Measurements from ENCODE around the gene SP6.

Gene SP6

DNA sequence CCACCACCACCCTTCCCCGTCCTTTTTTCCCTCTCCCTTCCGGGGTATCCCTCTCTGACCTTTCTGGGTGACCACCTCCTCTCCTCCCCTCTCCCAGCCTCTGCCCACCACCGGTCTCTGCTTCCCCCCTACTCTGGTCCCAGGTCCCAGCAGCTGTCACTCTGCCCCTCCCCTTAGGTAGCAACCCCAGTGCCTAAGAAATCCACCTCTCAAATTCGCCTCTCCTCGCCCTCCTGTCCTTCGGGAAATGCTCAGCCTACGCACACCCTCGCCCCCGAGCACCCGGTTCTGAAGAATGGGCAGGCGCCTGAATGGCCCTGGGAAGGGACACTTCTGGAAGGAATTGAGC lies 775 bp upstream of the SP6 start:
- ChIA-PET POLR2A (no interaction called here), CTCF (interaction anchor here (1.0 to 25.0 kb wide), 3 partner anchors 7 to 98 kb away, joined by 4 to 687 read pairs (median 152); partner anchors contain the start of genes SCRN2 and SP2)
- TF ChIP-seq, protein P1, sequence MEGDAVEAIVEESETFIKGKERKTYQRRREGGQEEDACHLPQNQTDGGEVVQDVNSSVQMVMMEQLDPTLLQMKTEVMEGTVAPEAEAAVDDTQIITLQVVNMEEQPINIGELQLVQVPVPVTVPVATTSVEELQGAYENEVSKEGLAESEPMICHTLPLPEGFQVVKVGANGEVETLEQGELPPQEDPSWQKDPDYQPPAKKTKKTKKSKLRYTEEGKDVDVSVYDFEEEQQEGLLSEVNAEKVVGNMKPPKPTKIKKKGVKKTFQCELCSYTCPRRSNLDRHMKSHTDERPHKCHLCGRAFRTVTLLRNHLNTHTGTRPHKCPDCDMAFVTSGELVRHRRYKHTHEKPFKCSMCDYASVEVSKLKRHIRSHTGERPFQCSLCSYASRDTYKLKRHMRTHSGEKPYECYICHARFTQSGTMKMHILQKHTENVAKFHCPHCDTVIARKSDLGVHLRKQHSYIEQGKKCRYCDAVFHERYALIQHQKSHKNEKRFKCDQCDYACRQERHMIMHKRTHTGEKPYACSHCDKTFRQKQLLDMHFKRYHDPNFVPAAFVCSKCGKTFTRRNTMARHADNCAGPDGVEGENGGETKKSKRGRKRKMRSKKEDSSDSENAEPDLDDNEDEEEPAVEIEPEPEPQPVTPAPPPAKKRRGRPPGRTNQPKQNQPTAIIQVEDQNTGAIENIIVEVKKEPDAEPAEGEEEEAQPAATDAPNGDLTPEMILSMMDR (IDR thresholded peaks at IDR 0.05; ENCODE audit: control extremely low read depth, extremely low read depth, low read depth, missing control alignments), result no peak
- no peak for DNase-seq (ENCODE audit: extremely low spot score)

DNA sequence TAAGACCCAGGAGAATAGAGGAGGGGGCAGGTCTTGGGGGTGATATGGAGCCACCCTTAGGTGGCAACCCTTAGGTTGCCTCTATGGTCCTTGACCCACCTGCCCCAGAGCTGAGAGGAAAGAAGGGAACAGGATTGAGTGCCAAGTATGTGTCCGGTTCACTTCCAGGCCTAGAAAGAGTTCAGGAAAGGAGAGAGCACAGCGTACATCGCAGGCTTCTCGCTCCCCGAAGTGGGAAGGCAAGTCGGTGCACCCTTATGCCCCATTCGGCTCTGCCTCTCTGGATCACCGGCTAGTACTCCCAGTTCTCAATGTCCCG lies 631 bp downstream of the SP6 start:
- no peak for DNase-seq (ENCODE audit: extremely low spot score)
- TF ChIP-seq, protein P1 (IDR thresholded peaks at IDR 0.05; ENCODE audit: control extremely low read depth, extremely low read depth, low read depth, missing control alignments), result no peak
- ChIA-PET CTCF (interaction anchor here (2.4 to 25.0 kb wide), 3 partner anchors 6 to 37 kb away, joined by 8 to 687 read pairs (median 152); partner anchors contain the start of genes SCRN2 and SP2), POLR2A (no interaction called here)

DNA sequence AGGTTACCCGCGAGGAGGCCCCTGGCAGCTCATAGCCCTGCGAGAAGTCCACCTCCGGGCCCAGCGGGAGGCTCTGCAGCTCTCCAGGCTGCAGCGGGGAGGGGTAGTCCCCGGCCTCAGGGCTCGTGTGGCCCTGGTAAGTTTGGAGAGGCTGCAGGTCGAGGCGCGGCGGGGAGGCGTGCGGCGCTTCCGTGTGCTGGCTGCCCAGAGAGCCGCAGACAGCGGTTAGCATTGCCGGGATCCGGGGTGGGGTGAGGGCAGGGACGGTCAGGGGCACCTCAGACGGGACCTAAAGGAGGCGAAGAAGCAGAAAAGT lies 2.8 kb downstream of the SP6 start:
- no peak for DNase-seq (ENCODE audit: extremely low spot score)
- CTCF ChIA-PET, result interaction anchor here (0.9 to 25.0 kb wide), 11 partner anchors 8 to 170 kb away, joined by 3 to 687 read pairs (median 3); partner anchors contain the start of genes SP2 and SP6
- TF ChIP-seq, protein P1 (IDR thresholded peaks at IDR 0.05; ENCODE audit: control extremely low read depth, extremely low read depth, low read depth, missing control alignments), result no peak
- POLR2A ChIA-PET, result no interaction called here

DNA sequence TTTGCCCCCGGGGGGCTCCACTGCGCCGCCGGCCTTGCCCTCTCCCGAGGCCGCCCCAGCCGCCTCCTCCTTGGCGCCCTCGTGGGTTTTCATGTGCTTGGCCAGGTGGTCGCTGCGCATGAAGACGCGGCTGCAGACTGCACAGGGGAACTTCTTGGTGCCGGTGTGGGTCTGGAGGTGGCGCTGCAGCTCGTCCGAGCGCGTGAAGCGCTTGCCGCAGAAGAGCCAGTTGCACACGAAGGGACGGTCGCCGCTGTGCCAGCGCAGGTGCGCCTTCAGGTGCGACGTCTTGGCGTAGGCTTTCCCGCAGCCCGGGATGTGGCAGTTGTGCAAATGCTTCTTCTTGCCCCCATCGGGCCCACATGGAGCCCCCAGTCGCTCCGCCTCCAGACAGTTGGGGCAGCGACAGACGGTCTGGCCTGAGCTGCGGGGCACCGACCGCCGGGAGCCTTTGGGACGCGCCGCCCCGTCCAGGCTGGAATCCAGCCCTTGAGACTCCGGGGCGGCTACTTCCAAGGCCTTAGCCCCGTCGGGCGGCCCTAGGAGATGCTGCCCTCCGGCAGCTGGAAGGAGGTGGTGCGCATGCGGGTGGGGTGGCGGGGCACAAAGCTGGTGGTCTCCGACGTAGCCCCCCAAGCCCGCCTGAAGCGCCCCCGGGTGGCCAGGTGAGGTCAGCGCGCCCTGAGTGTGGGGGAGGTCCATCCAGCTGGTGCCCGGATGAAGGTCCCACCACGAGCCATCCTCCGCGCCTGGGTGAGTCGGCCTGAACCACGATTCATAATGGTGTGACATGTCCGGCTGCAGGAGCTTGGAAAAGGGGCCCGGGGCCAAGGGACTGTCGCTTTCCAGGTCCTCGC lies 3.4 kb downstream of the SP6 start:
- ChIA-PET POLR2A (no interaction called here), CTCF (interaction anchor here (0.8 to 25.0 kb wide), 15 partner anchors 8 to 170 kb away, joined by 3 to 687 read pairs (median 3); partner anchors contain the start of genes SP2 and SP6)
- DNase-seq (ENCODE audit: extremely low spot score), result no peak
- TF ChIP-seq, protein P1 (IDR thresholded peaks at IDR 0.05; ENCODE audit: control extremely low read depth, extremely low read depth, low read depth, missing control alignments), result peak; percentile 42

DNA sequence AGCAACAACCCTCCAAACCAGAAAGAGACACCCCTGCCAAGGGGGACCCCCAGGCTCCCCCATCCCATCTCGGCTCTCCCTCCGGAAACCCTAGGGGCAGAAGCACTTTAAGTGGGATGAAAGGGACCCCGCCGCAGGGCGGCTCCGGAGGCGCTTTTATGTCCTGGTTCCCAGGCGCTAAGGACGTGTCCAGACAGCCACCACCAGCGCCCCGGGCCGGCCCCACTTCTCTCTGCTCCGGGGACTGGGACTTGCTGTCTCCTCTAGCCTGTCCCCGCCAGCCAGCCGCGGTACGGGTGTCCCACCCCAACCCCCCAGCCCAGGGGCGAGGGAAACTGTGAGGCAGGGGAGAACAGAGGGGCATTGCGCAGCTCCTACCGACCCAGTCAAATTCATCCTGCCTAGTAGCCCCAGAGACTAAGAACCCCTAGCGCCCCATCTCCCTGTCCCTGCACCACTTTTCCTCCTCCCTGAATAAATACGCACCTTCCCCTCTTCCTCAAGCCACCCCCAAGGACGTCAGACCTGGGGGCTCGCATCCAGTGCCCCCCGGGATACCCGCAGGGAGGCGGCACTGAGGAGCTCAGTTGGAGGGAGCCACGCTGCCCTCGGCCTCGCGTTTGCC lies 4.1 kb downstream of the SP6 start:
- CTCF ChIA-PET, result interaction anchor here (0.8 to 25.0 kb wide), 13 partner anchors 9 to 171 kb away, joined by 3 to 687 read pairs (median 4); partner anchors contain the start of genes SP2 and SP6
- POLR2A ChIA-PET, result no interaction called here
- no peak for DNase-seq (ENCODE audit: extremely low spot score)
- TF ChIP-seq, protein P1 (IDR thresholded peaks at IDR 0.05; ENCODE audit: control extremely low read depth, extremely low read depth, low read depth, missing control alignments), result no peak

DNA sequence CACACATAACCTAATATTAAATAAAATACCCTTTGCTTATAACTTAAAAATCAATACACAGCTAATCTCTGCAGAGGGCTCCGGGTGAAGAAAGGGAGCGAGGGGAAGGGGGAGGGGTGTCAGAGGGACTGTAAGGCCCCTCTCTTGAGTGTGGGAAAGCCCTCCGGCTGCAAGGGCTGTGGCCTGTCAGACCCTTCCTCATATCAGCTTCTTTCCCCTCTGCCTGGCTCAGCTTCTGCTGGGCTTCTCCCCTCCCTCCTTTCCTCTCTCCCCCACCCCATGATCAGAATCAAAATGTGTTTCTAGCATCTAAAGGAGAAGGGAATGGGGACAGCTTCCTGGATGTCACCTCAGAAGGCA lies 5.3 kb downstream of the SP6 start:
- CTCF ChIA-PET, result interaction anchor here (0.7 to 25.0 kb wide), 12 partner anchors 8 to 172 kb away, joined by 3 to 687 read pairs (median 5); partner anchors contain the start of genes CDK5RAP3, OSBPL7, PNPO and SP2
- TF ChIP-seq, protein P1 (IDR thresholded peaks at IDR 0.05; ENCODE audit: control extremely low read depth, extremely low read depth, low read depth, missing control alignments), result no peak
- POLR2A ChIA-PET, result no interaction called here
- no peak for DNase-seq (ENCODE audit: extremely low spot score)

Data from GM10248 (cell line).